HCT116 (cell line): ENCODE results near the gene LIMS2. TPM values are rescaled to one million over a fixed set of nuclear protein-coding genes. Genes with fewer than 3 reads are reported as not detected.

ENCODE experiments used
- ATAC-seq: fragments of 200-7000 bp; cut with Tn5 transposase; 2 replicates; pipeline ENCODE4 v1.9.1; 2020; ENCODE audit warnings: mild to moderate bottlenecking, moderate library complexity
- BruUV-seq: library from RNA; stranded (reverse); fragments of 400-500 nt; replicated peaks from 2 replicates; lab custom pipeline; 2021; lab: Mats Ljungman, UMichigan
- CTCF ChIA-PET: fragments of 300-600 bp; sonication (Branson Sonifier 250); formaldehyde crosslinking; loops from one replicate; lab custom pipeline; 2021; ENCODE audit warnings: antibody characterized with exemption; lab: Charles Lee
- POLR2A ChIA-PET: fragments of 300-600, 350-600 bp; sonication (Branson Sonifier 250); formaldehyde crosslinking; loops from one replicate; lab custom pipeline; 2021; ENCODE audit warnings: antibody characterized with exemption; lab: Charles Lee
- RAD21 ChIA-PET, 2 experiments: fragments of 300-600 bp; sonication (Branson Sonifier 250); formaldehyde crosslinking; loops; one replicate each; lab custom pipeline; 2023; ENCODE audit warnings: low total read pairs in 2 of 2; ENCODE audit not compliant: uncharacterized antibody in 2 of 2, unreplicated experiment in 2 of 2, low non-redundant PET in 1 of 2; lab: Charles Lee
- DNase-seq: peaks from one replicate; pipeline ENCODE4 v3.0.0-alpha.2; 2010; ENCODE audit warnings: low read depth, low spot score
- H2AFZ ChIP-seq: fragments of 200-600 bp; shearing (Covaris generic), sonication (generic); 2 replicates; pipeline ENCODE4 v1.6.1; 2017; ENCODE audit warnings: low read depth, mixed run types, mixed read lengths, antibody characterized with exemption, low read length; ENCODE audit not compliant: poor library complexity, severe bottlenecking
- H3K27ac ChIP-seq: 2 replicates; pipeline ENCODE4 v1.5.1; 2012; ENCODE audit warnings: low read depth, low read length
- H3K27me3 ChIP-seq: fragments of 200-600 bp; sonication (generic); 2 replicates; pipeline ENCODE4 v1.6.1; 2016; ENCODE audit warnings: mixed run types, low read length, mixed read lengths; ENCODE audit not compliant: insufficient read depth
- H3K36me3 ChIP-seq, 2 experiments: fragments of 200-500 bp in 1 of 2; fragments of 200-600 bp in 1 of 2; sonication (Bioruptor generic) in 1 of 2; sonication (generic) in 1 of 2; 2 replicates each; pipeline versions ENCODE4 v1.5.1 to v1.6.1; 2014 to 2016; ENCODE audit warnings: low read length in 2 of 2, inconsistent platforms in 1 of 2, mixed read lengths in 1 of 2, mixed run types in 1 of 2; ENCODE audit not compliant: insufficient read depth in 2 of 2, control insufficient read depth in 1 of 2
- H3K4me1 ChIP-seq, 2 experiments: fragments of 200-600 bp in 1 of 2; sonication (generic) in 1 of 2; 2 replicates each; pipeline versions ENCODE4 v1.5.1 to v1.6.1; 2012 to 2017; ENCODE audit warnings: low read length in 2 of 2, inconsistent platforms in 1 of 2, mild to moderate bottlenecking in 1 of 2, mixed read lengths in 1 of 2, mixed run types in 1 of 2, moderate library complexity in 1 of 2; ENCODE audit not compliant: insufficient read depth in 2 of 2, control insufficient read depth in 1 of 2
- H3K4me2 ChIP-seq: fragments of 200-600 bp; sonication (generic); 2 replicates; pipeline ENCODE4 v1.6.1; 2017; ENCODE audit warnings: mixed run types, low read length, mixed read lengths
- H3K4me3 ChIP-seq, 2 experiments: fragments of 200-600 bp in 1 of 2; sonication (generic) in 1 of 2; replicated peaks in 1 of 2; 2 replicates each; pipeline ENCODE4 v1.5.1; 2011 to 2016; ENCODE audit warnings: low read length in 2 of 2, control low read depth in 1 of 2, low read depth in 1 of 2, mild to moderate bottlenecking in 1 of 2, mixed read lengths in 1 of 2, mixed run types in 1 of 2
- H3K79me2 ChIP-seq: fragments of 200-600 bp; sonication (generic); 2 replicates; pipeline ENCODE4 v1.6.1; 2017; ENCODE audit warnings: mild to moderate bottlenecking, mixed run types, low read length, moderate library complexity, mixed read lengths; ENCODE audit not compliant: insufficient read depth
- H3K9ac ChIP-seq: fragments of 200-600 bp; sonication (generic); 2 replicates; pipeline ENCODE4 v1.6.1; 2016; ENCODE audit warnings: low read length, mixed read lengths
- H3K9me2 ChIP-seq: fragments of 200-600 bp; sonication (generic), shearing (Covaris generic); 2 replicates; pipeline ENCODE4 v1.6.1; 2017; ENCODE audit warnings: mixed run types, mild to moderate bottlenecking, moderate library complexity; ENCODE audit not compliant: insufficient read depth
- H3K9me3 ChIP-seq, 2 experiments: fragments of 200-500 bp in 1 of 2; fragments of 200-600 bp in 1 of 2; sonication (Bioruptor generic) in 1 of 2; sonication (generic) in 1 of 2; 2 replicates each; pipeline ENCODE4 v1.6.1; 2014 to 2017; ENCODE audit warnings: low read length in 2 of 2, mixed read lengths in 2 of 2, inconsistent platforms in 1 of 2, low read depth in 1 of 2, mild to moderate bottlenecking in 1 of 2, mixed run types in 1 of 2, moderate library complexity in 1 of 2; ENCODE audit not compliant: control insufficient read depth in 1 of 2, insufficient read depth in 1 of 2
- H4K20me1 ChIP-seq: fragments of 200-600 bp; sonication (generic), shearing (Covaris generic); 2 replicates; pipeline ENCODE4 v1.6.1; 2017; ENCODE audit warnings: mixed run types, mild to moderate bottlenecking, moderate library complexity; ENCODE audit not compliant: insufficient read depth
- CBX3 ChIP-seq: IDR thresholded peaks from 2 replicates; pipeline ENCODE4 v1.6.1; 2012; ENCODE audit warnings: low read depth
- CEBPB ChIP-seq: IDR thresholded peaks from 2 replicates; pipeline ENCODE4 v1.6.1; 2012; ENCODE audit warnings: low read depth
- CTCF ChIP-seq, 3 experiments: fragments of 200-600 bp in 1 of 3; sonication (generic) in 1 of 3; IDR thresholded peaks in 2 of 3; conservative IDR thresholded peaks in 1 of 3; 2 replicates each; pipeline ENCODE4 v1.5.1; 2012 to 2017; ENCODE audit warnings: low read depth in 2 of 3, low read length in 2 of 3, antibody characterized with exemption in 1 of 3, borderline replicate concordance in 1 of 3, control low read depth in 1 of 3, mild to moderate bottlenecking in 1 of 3, mixed read lengths in 1 of 3, mixed run types in 1 of 3, moderate library complexity in 1 of 3; ENCODE audit not compliant: insufficient read depth in 1 of 3
- EGR1 ChIP-seq: IDR thresholded peaks from 2 replicates; pipeline ENCODE4 v1.6.1; 2012; ENCODE audit warnings: low read depth
- ELF1 ChIP-seq: IDR thresholded peaks from 2 replicates; pipeline ENCODE4 v1.6.1; 2012; ENCODE audit warnings: low read depth, borderline replicate concordance
- EZH2 ChIP-seq: fragments of 200-600 bp; sonication (generic); IDR thresholded peaks from 2 replicates; pipeline ENCODE4 v1.6.1; 2017; ENCODE audit warnings: antibody characterized with exemption, mixed run types
- EZH2phosphoT487 ChIP-seq: fragments of 200-600 bp; IDR thresholded peaks from 2 replicates; pipeline ENCODE4 v1.6.1; 2018; ENCODE audit warnings: antibody characterized with exemption, borderline replicate concordance
- MAX ChIP-seq: IDR thresholded peaks from 2 replicates; pipeline ENCODE4 v1.6.1; 2012
- POLR2AphosphoS5 ChIP-seq: IDR thresholded peaks from 2 replicates; pipeline ENCODE4 v1.6.1; 2011; ENCODE audit warnings: mild to moderate bottlenecking, low read depth, low read length, moderate library complexity
- RAD21 ChIP-seq: IDR thresholded peaks from 2 replicates; pipeline ENCODE4 v1.6.1; 2012; ENCODE audit warnings: low read depth, mild to moderate bottlenecking
- SIN3A ChIP-seq: IDR thresholded peaks from 2 replicates; pipeline ENCODE4 v1.6.1; 2012; ENCODE audit warnings: low read depth
- SRF ChIP-seq: IDR thresholded peaks from 2 replicates; pipeline ENCODE4 v1.6.1; 2012; ENCODE audit warnings: low read depth
- ZFX ChIP-seq: fragments of 450-650 bp; IDR thresholded peaks from 2 replicates; pipeline ENCODE4 v1.6.1; 2017
- intact Hi-C: fragments of 100-400 bp; cut with micrococcal nuclease; formaldehyde crosslinking; loops from 2 replicates; pipeline ENCODE4 v1.10.0; 2022
- total RNA-seq: library from RNA; stranded (reverse); gene quantifications from one replicate; pipeline ENCODE4 v1.2.1, GENCODE V29; 2021; ENCODE audit not compliant: unreplicated experiment

Gene LIMS2
- total RNA-seq, 1 experiment from 2014 or later, result 3.7 TPM

- ATAC-seq (no peak), DNase-seq (no peak)
- Histone ChIP-seq H2AFZ (no peak overlapping the region), H3K36me3 (no peaks in the 10 kb centered on the region), H3K4me3 (no peak overlapping the region), H3K9me3 (no peaks in the 10 kb centered on the region), H3K9me2 (no peaks in the 10 kb centered on the region), H3K4me2 (no peak overlapping the region), H4K20me1 (no peaks in the 10 kb centered on the region), H3K9ac (no peak overlapping the region), H3K27me3 (peaks cover 7% of the 10 kb centered on the region; the same call in 1 of the 2 replicates), H3K27ac (no peak overlapping the region), H3K79me2 (no peaks in the 10 kb centered on the region), H3K4me1 (peaks cover 0 to 8% of the 10 kb centered on the region in 2 experiments; a peak in 2 of 4 replicates)
- intact Hi-C loops, result loop anchor here (10.0 kb wide), 1 partner anchor 485 kb away; no protein-coding TSS in a partner anchor
- BruUV-seq, result no TSS peak
- RAD21 ChIA-PET, result no interaction called here
- TF ChIP-seq SIN3A, result no peak
- no peak for TF ChIP-seq MAX
- TF ChIP-seq SRF, result no peak
- no peak for TF ChIP-seq CTCF (IDR thresholded peaks at IDR 0.05 in 2 of 3, conservative IDR thresholded peaks at IDR 0.05 in 1 of 3; ENCODE audit: borderline replicate concordance in 1 of 3, insufficient read depth in 1 of 3, low read depth in 2 of 3, low read length in 2 of 3)
- TF ChIP-seq POLR2AphosphoS5, result no peak
- no peak for TF ChIP-seq EZH2phosphoT487
- TF ChIP-seq EGR1, result no peak
- no peak for TF ChIP-seq CEBPB
- TF ChIP-seq RAD21, result no peak
- TF ChIP-seq EZH2, result no peak
- TF ChIP-seq ELF1, result no peak
- no peak for TF ChIP-seq CBX3
- TF ChIP-seq ZFX, result no peak
- POLR2A ChIA-PET, result no interaction called here
- CTCF ChIA-PET, result no interaction called here
Observed at GRCh38 chr2:127679680-127680361, 4.5 kb upstream of the LIMS2 start.
